ENCODE results near the gene AGFG2. TPM values are rescaled to one million over a fixed set of nuclear protein-coding genes. Genes with fewer than 3 reads are reported as not detected.

The AGFG2 gene
- total RNA-seq, 1 experiment from 2014 or later: 11.2 TPM

GRCh38 chr7:100553032-100553431, 14.0 kb downstream of the AGFG2 start:
- H3K4me2 ChIP-seq (ENCODE audit: insufficient read depth, insufficient read length, low read length): no peak overlapping the region
- H3K23me2 ChIP-seq (ENCODE audit: insufficient read length, low read depth, low read length, poor library complexity, severe bottlenecking): no peaks in the 10 kb centered on the region
- no peak overlapping the region for H2BK5ac ChIP-seq (ENCODE audit: insufficient read length, low read length)
- H2BK20ac ChIP-seq (ENCODE audit: low read depth, low read length, poor library complexity, severe bottlenecking): no peak overlapping the region
- H3K79me1 ChIP-seq (ENCODE audit: insufficient read depth, low read depth, low read length, poor library complexity, severe bottlenecking): no peaks in the 10 kb centered on the region
- no peak overlapping the region for H4K5ac ChIP-seq (ENCODE audit: insufficient read length, low read depth, low read length)
- no peak overlapping the region for H2BK15ac ChIP-seq (ENCODE audit: low read depth, low read length)
- H2BK120ac ChIP-seq (ENCODE audit: low read depth, low read length, poor library complexity, severe bottlenecking): no peak overlapping the region
- H3K4me1 ChIP-seq (ENCODE audit: insufficient read depth, low read length): no peaks in the 10 kb centered on the region
- no peak for DNase-seq
- no peaks in the 10 kb centered on the region for H4K20me1 ChIP-seq (ENCODE audit: control insufficient read depth, insufficient read depth, insufficient read length)
- Mint-ChIP-seq H3K36me3 (ENCODE audit: insufficient read depth in 1 of 3, low read depth in 3 of 3) (peaks cover 2 to 41% (median 33%) of the 10 kb centered on the region in 3 experiments; a peak in 6 of 7 replicates), H3K27ac (no peak overlapping the region; a peak in 1 of 7 replicates), H3K4me1 (no peaks in the 10 kb centered on the region; a peak in 1 of 4 replicates), H3K4me3 (no peak overlapping the region), H3K9me3 (no peaks in the 10 kb centered on the region), H3K27me3 (ENCODE audit: low read depth) (no peaks in the 10 kb centered on the region)
- no peak overlapping the region for H3K23ac ChIP-seq (ENCODE audit: insufficient read length, low read depth, low read length)
- H2BK12ac ChIP-seq (ENCODE audit: insufficient read length, low read depth, low read length): no peak overlapping the region
- TF ChIP-seq CTCF (conservative IDR thresholded peaks at IDR 0.05): no peak
- H3K18ac ChIP-seq (ENCODE audit: insufficient read length, low read depth, low read length): no peak overlapping the region
- H3K9me3 ChIP-seq (ENCODE audit: control insufficient read depth, low read depth, low read length): no peaks in the 10 kb centered on the region
- H3K14ac ChIP-seq (ENCODE audit: insufficient read depth, low read length): no peak overlapping the region
- H3T11ph ChIP-seq (ENCODE audit: low read length): no peak overlapping the region
- H3K79me2 ChIP-seq (ENCODE audit: insufficient read depth, low read length): no peaks in the 10 kb centered on the region
- no peak overlapping the region for H4K8ac ChIP-seq (replicated peaks; ENCODE audit: insufficient read length, low read depth, low read length)
- H3K9ac ChIP-seq (ENCODE audit: extremely low read depth, insufficient read length, low read length): no peak overlapping the region
- H3K4ac ChIP-seq (ENCODE audit: low read depth, low read length): no peak overlapping the region
- H4K91ac ChIP-seq (ENCODE audit: insufficient read length, low read depth, low read length): no peak overlapping the region
- H2AFZ ChIP-seq (ENCODE audit: low read length): no peak overlapping the region
- no peaks in the 10 kb centered on the region for H3K27me3 ChIP-seq (ENCODE audit: insufficient read depth, low read length)
- no peak overlapping the region for H3K27ac ChIP-seq (ENCODE audit: insufficient read length, low read depth, low read length)
- no CpG with 5 or more reads among the region's 3 CpGs for WGBS (ENCODE audit: extremely low coverage, insufficient read length, low lambda C conversion rate)
- no peak overlapping the region for H2AK5ac ChIP-seq (ENCODE audit: insufficient read length, low read length)
- H3K56ac ChIP-seq (ENCODE audit: insufficient read length, low read depth, low read length): no peak overlapping the region
